ENCODE measurements around the gene FAXDC2. TPM values are rescaled to one million over a fixed set of nuclear protein-coding genes. Genes with fewer than 3 reads are reported as not detected.
A peak's percentile ranks its signal among the peaks of the same experiment; 100 is the strongest.

Gene FAXDC2
- total RNA-seq, 2 experiments from 2014 or later: not detected

DNA sequence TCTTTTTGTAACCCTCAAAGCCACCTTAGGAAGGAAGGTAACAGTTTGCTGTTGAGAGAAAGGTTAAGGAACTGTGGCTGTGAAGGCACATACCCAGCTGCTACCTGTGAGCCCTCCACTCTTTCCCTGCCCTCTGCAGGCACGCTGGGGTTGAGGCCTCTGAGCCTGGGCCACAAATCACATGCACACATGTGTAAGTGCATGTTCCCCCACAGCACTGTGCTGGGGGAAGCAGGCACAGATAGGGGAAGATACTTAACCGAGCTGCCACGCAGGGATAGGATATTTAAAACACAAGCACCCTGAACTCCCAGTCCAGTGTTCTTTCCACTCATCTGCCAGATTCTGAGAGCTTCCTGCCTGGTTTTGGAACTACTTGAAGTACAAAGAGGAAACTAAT is 77.1 kb downstream of the FAXDC2 start:
- Mint-ChIP-seq H3K9me3 (no peaks in the 10 kb centered on the region), H3K36me3 (ENCODE audit: low read depth) (peaks cover 1% of the 10 kb centered on the region), H3K27me3 (no peaks in the 10 kb centered on the region), H3K27ac (no peak overlapping the region), H3K4me3 (no peak overlapping the region), H3K4me1 (ENCODE audit: low read depth) (peaks cover 61% of the 10 kb centered on the region)
- CTCF ChIA-PET: interaction anchor here (1.0 kb wide), 1 partner anchor 13 kb away, joined by 3 read pairs; no protein-coding TSS in a partner anchor
- TF ChIP-seq, protein P1, sequence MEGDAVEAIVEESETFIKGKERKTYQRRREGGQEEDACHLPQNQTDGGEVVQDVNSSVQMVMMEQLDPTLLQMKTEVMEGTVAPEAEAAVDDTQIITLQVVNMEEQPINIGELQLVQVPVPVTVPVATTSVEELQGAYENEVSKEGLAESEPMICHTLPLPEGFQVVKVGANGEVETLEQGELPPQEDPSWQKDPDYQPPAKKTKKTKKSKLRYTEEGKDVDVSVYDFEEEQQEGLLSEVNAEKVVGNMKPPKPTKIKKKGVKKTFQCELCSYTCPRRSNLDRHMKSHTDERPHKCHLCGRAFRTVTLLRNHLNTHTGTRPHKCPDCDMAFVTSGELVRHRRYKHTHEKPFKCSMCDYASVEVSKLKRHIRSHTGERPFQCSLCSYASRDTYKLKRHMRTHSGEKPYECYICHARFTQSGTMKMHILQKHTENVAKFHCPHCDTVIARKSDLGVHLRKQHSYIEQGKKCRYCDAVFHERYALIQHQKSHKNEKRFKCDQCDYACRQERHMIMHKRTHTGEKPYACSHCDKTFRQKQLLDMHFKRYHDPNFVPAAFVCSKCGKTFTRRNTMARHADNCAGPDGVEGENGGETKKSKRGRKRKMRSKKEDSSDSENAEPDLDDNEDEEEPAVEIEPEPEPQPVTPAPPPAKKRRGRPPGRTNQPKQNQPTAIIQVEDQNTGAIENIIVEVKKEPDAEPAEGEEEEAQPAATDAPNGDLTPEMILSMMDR (IDR thresholded peaks at IDR 0.05): no peak
- POLR2A ChIA-PET: interaction anchor here (1.8 kb wide), 1 partner anchor 16 kb away, joined by 7 read pairs; no protein-coding TSS in a partner anchor
- DNase-seq: no peak
- intact Hi-C loops (cut with micrococcal nuclease): no loop called here
- no peak for ATAC-seq

DNA sequence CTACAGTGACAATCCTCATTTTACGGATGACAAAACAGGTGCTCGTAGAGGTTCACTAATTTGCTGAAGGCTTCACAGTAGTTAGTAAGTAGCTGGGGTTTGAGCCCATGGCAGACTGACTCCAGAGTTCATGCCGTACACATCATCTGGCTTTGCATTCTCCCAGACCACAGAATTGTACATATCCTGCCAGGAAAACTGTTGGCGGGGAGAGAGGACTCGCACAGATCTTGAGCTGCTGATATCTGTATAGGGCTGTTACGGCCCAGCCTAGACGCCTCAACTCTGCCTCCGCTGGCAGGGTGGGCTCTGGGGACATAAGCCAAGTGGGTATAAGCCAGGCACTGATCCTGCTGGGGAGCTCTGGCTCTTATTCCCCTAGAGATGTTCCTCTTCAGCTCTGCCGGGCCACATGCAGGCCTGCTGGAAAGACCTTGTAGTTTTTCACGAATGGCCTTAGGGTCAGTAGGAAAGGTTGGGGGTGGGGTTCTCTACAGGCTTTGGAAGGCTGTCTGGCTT is 79.0 kb downstream of the FAXDC2 start:
- TF ChIP-seq, protein P1 (IDR thresholded peaks at IDR 0.05): no peak
- intact Hi-C loops (cut with micrococcal nuclease): no loop called here

DNA sequence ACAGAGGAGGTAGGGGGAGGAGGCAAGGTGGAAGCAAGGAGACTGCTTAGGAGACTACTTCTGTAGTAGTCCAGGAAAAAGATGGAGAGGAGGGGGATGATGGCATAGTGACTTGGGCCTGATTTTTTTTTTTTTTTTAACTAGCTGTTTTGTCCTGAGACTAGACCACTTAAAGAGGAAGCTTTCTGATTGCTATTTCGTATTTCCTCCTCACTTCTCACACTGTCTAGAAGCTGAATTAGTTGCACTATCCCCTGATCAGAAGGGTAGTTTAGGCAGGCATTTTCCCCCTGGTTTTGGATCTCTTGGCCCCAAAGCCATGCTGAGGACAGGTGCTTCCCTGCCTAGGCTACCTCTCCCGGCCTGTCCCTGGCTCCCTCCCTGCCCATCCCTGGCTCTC is 80.3 kb downstream of the FAXDC2 start:
- ChIA-PET CTCF (interaction anchor here (1.2 kb wide), 1 partner anchor 120 kb away, joined by 6 read pairs; no protein-coding TSS in a partner anchor), POLR2A (interaction anchor here (1.3 to 8.7 kb wide), 3 partner anchors 11 to 65 kb away, joined by 3 to 52 read pairs (median 12); no protein-coding TSS in a partner anchor)
- H3K9me3 Mint-ChIP-seq: no peaks in the 10 kb centered on the region
- no peak for ATAC-seq
- intact Hi-C loops (cut with micrococcal nuclease): no loop called here
- TF ChIP-seq, protein P1 (IDR thresholded peaks at IDR 0.05): no peak
- peaks cover 85% of the 10 kb centered on the region for H3K4me1 Mint-ChIP-seq (ENCODE audit: low read depth)
- no peaks in the 10 kb centered on the region for H3K27me3 Mint-ChIP-seq
- H3K27ac Mint-ChIP-seq: peak overlapping the region; percentile 50
- no peak overlapping the region for H3K4me3 Mint-ChIP-seq
- peaks cover 13% of the 10 kb centered on the region for H3K36me3 Mint-ChIP-seq (ENCODE audit: low read depth)
- DNase-seq: no peak

More for the DNA sequence above, 79.0 kb downstream of the FAXDC2 start:
- Mint-ChIP-seq H3K36me3 (ENCODE audit: low read depth) (peaks cover 8% of the 10 kb centered on the region), H3K27me3 (no peaks in the 10 kb centered on the region), H3K4me3 (no peak overlapping the region), H3K4me1 (ENCODE audit: low read depth) (peaks cover 76% of the 10 kb centered on the region), H3K9me3 (no peaks in the 10 kb centered on the region), H3K27ac (peak overlapping the region; percentile 3)
- CTCF ChIA-PET: no interaction called here
- POLR2A ChIA-PET: interaction anchor here (1.2 to 8.7 kb wide), 3 partner anchors 10 to 13 kb away, joined by 3 to 52 read pairs (median 12); no protein-coding TSS in a partner anchor
- no peak for DNase-seq
- no peak for ATAC-seq

Small RNAs within 50 kb of the gene (microRNA-seq; reads per million reads assigned to microRNA genes)
- gene MIR378H (ENCODE audit: borderline microRNAs expressed, borderline replicate concordance): not detected

Other genes with a start within 250 kb of the FAXDC2 start
- 100 to 1,000 TPM; 214 to 218 TPM for gene LARP1, start 95.2 kb downstream of the FAXDC2 start, total RNA-seq
- gene CNOT8, start 8.0 kb upstream of the FAXDC2 start, total RNA-seq: 10 to 100 TPM; 78.6 to 84.4 TPM
- 10 to 100 TPM; 32.1 to 33.0 TPM for gene GEMIN5, start 87.6 kb upstream of the FAXDC2 start, total RNA-seq
- gene MRPL22, start 90.5 kb upstream of the FAXDC2 start, total RNA-seq: 10 to 100 TPM; 80.4 to 84.7 TPM
- under 1 TPM in 1 of 2 experiments, not detected in 1; 0.11 TPM for gene KIF4B, start 163.2 kb upstream of the FAXDC2 start, total RNA-seq